ENCODE results near the gene ACP2.
"Not testable (repeated sequence)": the region's sequence is repeated elsewhere in the genome, so short reads cannot be mapped to it uniquely, and the experiment has no call there.

The ACP2 gene

DNA sequence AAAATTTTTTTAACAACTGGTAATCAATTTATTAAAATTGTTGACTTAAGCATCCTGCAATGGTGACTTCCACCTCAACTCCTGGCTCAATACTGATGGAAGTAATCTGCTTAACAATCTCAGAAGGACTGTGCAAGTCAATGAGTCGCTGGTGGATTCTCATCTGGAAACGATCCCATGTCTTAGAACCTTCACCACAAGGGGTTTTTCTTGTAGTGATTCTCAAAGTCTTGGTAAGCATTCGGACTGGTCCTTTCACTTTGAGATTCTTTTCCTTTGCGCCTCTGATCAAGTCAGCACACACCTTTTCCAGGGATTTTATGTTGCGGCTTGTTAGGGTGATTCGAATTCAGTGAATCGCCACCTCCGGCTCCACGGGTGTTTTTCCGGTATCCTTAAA, 57.5 kb downstream of the ACP2 start:
- DNase-seq: not testable (repeated sequence)

Measured in HCEC 1CT (cell line).